SK-N-SH treated with all-trans-retinoic acid at 6 μM for 48 hours (cell line): Measurements from ENCODE around the gene SLC13A2.

Source experiments
- ATAC-seq: fragments of 200-7000 bp; cut with Tn5 transposase; 3 replicates; pipeline ENCODE4 v1.9.1; 2020; ENCODE audit warnings: mild to moderate bottlenecking, moderate library complexity
- ARNTL ChIP-seq: fragments of 450-650 bp; formaldehyde crosslinking; IDR thresholded peaks from 2 replicates; pipeline ENCODE4 v1.5.0; 2020; ENCODE audit warnings: low read depth, mild to moderate bottlenecking, moderate library complexity, borderline replicate concordance
- CSDC2 ChIP-seq: fragments of 250-450 bp; sonication (Bioruptor Pico); IDR thresholded peaks from 2 replicates; pipeline ENCODE4 v1.5.0; 2020; ENCODE audit warnings: mild to moderate bottlenecking, moderate library complexity
- ESRRG ChIP-seq: fragments of 250-450 bp; sonication (Bioruptor Pico); IDR thresholded peaks from 2 replicates; pipeline ENCODE4 v1.6.1; 2021; ENCODE audit warnings: mild to moderate bottlenecking
- PPARA ChIP-seq: fragments of 250-450 bp; sonication (Bioruptor Pico); IDR thresholded peaks from 2 replicates; pipeline ENCODE4 v1.5.0; 2020; ENCODE audit warnings: mild to moderate bottlenecking, borderline replicate concordance
- SNAI2 ChIP-seq: fragments of 250-450 bp; sonication (Bioruptor Pico); IDR thresholded peaks from 2 replicates; pipeline ENCODE4 v1.5.0; 2020; ENCODE audit warnings: mild to moderate bottlenecking, moderate library complexity
- TCF4 ChIP-seq: fragments of 250-450 bp; sonication (Bioruptor Pico); IDR thresholded peaks from 2 replicates; pipeline ENCODE4 v1.8.0; 2021; ENCODE audit warnings: mild to moderate bottlenecking, moderate library complexity, borderline replicate concordance
- TOX ChIP-seq: fragments of 250-450 bp; sonication (Bioruptor Pico); IDR thresholded peaks from 2 replicates; pipeline ENCODE4 v1.8.0; 2021; ENCODE audit warnings: mild to moderate bottlenecking, moderate library complexity, borderline replicate concordance
- ZC3H10 ChIP-seq: fragments of 250-450 bp; sonication (Bioruptor Pico); IDR thresholded peaks from 2 replicates; pipeline ENCODE4 v1.5.1; 2021; ENCODE audit warnings: mild to moderate bottlenecking, moderate library complexity
- ZFP3 ChIP-seq: fragments of 250-450 bp; sonication (Bioruptor Pico); IDR thresholded peaks from 2 replicates; pipeline ENCODE4 v1.5.0; 2020; ENCODE audit warnings: mild to moderate bottlenecking, moderate library complexity
- ZFP30 ChIP-seq: fragments of 450-650 bp; formaldehyde crosslinking; IDR thresholded peaks from 2 replicates; pipeline ENCODE4 v1.5.0; 2022; ENCODE audit warnings: mild to moderate bottlenecking, moderate library complexity
- ZNF565 ChIP-seq: fragments of 450-650 bp; formaldehyde crosslinking; conservative IDR thresholded peaks from 2 replicates; pipeline ENCODE4 v1.5.0; 2020; ENCODE audit warnings: low read depth, mild to moderate bottlenecking, moderate library complexity
- ZNF8 ChIP-seq: fragments of 450-650 bp; formaldehyde crosslinking; IDR thresholded peaks from 2 replicates; pipeline ENCODE4 v1.5.0; 2020; ENCODE audit warnings: mild to moderate bottlenecking, moderate library complexity
- TF ChIP-seq, protein P1 (sequence below): fragments of 250-450 bp; sonication (Bioruptor Pico); IDR thresholded peaks from 2 replicates; pipeline ENCODE4 v1.8.0; 2020; ENCODE audit warnings: mild to moderate bottlenecking, moderate library complexity, borderline replicate concordance
- TF ChIP-seq, protein P2 (sequence below): fragments of 250-450 bp; sonication (Bioruptor Pico); IDR thresholded peaks from 2 replicates; pipeline ENCODE4 v1.8.0; 2021; ENCODE audit warnings: low read depth, mild to moderate bottlenecking, moderate library complexity, borderline replicate concordance
- TF ChIP-seq, protein P3 (sequence below): fragments of 250-450 bp; sonication (Bioruptor Pico); IDR thresholded peaks from 2 replicates; pipeline ENCODE4 v1.5.1; 2021; ENCODE audit warnings: mild to moderate bottlenecking, moderate library complexity
- TF ChIP-seq, protein P4 (sequence below): fragments of 250-450 bp; sonication (Bioruptor Pico); IDR thresholded peaks from 2 replicates; pipeline ENCODE4 v1.5.1; 2020; ENCODE audit warnings: low read depth, mild to moderate bottlenecking, moderate library complexity
- TF ChIP-seq, protein P5 (sequence below): fragments of 250-450 bp; sonication (Bioruptor Pico); IDR thresholded peaks from 2 replicates; pipeline ENCODE4 v1.5.0; 2020; ENCODE audit warnings: mild to moderate bottlenecking, moderate library complexity

The SLC13A2 gene

GRCh38 chr17:28494445-28495188, 21.2 kb downstream of the SLC13A2 start:
- TF ChIP-seq TCF4 (CRISPR knock-in tag) = no peak
- no peak for TF ChIP-seq TOX (CRISPR knock-in tag)
- TF ChIP-seq ZNF565 (CRISPR knock-in tag) = no peak
- no peak for TF ChIP-seq ZNF8 (CRISPR knock-in tag)
- no peak for TF ChIP-seq ZFP3 (CRISPR knock-in tag)
- no peak for TF ChIP-seq ESRRG (CRISPR knock-in tag)
- TF ChIP-seq ARNTL (CRISPR knock-in tag) = no peak
- TF ChIP-seq, protein P1, sequence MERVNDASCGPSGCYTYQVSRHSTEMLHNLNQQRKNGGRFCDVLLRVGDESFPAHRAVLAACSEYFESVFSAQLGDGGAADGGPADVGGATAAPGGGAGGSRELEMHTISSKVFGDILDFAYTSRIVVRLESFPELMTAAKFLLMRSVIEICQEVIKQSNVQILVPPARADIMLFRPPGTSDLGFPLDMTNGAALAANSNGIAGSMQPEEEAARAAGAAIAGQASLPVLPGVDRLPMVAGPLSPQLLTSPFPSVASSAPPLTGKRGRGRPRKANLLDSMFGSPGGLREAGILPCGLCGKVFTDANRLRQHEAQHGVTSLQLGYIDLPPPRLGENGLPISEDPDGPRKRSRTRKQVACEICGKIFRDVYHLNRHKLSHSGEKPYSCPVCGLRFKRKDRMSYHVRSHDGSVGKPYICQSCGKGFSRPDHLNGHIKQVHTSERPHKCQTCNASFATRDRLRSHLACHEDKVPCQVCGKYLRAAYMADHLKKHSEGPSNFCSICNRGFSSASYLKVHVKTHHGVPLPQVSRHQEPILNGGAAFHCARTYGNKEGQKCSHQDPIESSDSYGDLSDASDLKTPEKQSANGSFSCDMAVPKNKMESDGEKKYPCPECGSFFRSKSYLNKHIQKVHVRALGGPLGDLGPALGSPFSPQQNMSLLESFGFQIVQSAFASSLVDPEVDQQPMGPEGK (CRISPR knock-in tag) = no peak
- TF ChIP-seq, protein P2, sequence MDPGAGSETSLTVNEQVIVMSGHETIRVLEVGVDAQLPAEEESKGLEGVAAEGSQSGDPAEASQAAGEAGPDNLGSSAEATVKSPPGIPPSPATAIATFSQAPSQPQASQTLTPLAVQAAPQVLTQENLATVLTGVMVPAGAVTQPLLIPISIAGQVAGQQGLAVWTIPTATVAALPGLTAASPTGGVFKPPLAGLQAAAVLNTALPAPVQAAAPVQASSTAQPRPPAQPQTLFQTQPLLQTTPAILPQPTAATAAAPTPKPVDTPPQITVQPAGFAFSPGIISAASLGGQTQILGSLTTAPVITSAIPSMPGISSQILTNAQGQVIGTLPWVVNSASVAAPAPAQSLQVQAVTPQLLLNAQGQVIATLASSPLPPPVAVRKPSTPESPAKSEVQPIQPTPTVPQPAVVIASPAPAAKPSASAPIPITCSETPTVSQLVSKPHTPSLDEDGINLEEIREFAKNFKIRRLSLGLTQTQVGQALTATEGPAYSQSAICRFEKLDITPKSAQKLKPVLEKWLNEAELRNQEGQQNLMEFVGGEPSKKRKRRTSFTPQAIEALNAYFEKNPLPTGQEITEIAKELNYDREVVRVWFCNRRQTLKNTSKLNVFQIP = no peak
- no peak for TF ChIP-seq ZFP30
- no peak for TF ChIP-seq CSDC2
- TF ChIP-seq, protein P3, sequence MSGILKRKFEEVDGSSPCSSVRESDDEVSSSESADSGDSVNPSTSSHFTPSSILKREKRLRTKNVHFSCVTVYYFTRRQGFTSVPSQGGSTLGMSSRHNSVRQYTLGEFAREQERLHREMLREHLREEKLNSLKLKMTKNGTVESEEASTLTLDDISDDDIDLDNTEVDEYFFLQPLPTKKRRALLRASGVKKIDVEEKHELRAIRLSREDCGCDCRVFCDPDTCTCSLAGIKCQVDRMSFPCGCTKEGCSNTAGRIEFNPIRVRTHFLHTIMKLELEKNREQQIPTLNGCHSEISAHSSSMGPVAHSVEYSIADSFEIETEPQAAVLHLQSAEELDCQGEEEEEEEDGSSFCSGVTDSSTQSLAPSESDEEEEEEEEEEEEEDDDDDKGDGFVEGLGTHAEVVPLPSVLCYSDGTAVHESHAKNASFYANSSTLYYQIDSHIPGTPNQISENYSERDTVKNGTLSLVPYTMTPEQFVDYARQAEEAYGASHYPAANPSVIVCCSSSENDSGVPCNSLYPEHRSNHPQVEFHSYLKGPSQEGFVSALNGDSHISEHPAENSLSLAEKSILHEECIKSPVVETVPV (CRISPR knock-in tag) = no peak
- TF ChIP-seq, protein P4, sequence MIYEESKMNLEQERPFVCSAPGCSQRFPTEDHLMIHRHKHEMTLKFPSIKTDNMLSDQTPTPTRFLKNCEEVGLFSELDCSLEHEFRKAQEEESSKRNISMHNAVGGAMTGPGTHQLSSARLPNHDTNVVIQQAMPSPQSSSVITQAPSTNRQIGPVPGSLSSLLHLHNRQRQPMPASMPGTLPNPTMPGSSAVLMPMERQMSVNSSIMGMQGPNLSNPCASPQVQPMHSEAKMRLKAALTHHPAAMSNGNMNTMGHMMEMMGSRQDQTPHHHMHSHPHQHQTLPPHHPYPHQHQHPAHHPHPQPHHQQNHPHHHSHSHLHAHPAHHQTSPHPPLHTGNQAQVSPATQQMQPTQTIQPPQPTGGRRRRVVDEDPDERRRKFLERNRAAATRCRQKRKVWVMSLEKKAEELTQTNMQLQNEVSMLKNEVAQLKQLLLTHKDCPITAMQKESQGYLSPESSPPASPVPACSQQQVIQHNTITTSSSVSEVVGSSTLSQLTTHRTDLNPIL (CRISPR knock-in tag) = no peak
- no peak for TF ChIP-seq SNAI2 (CRISPR knock-in tag)
- peak; percentile 94 for ATAC-seq

- TF ChIP-seq, protein P5, sequence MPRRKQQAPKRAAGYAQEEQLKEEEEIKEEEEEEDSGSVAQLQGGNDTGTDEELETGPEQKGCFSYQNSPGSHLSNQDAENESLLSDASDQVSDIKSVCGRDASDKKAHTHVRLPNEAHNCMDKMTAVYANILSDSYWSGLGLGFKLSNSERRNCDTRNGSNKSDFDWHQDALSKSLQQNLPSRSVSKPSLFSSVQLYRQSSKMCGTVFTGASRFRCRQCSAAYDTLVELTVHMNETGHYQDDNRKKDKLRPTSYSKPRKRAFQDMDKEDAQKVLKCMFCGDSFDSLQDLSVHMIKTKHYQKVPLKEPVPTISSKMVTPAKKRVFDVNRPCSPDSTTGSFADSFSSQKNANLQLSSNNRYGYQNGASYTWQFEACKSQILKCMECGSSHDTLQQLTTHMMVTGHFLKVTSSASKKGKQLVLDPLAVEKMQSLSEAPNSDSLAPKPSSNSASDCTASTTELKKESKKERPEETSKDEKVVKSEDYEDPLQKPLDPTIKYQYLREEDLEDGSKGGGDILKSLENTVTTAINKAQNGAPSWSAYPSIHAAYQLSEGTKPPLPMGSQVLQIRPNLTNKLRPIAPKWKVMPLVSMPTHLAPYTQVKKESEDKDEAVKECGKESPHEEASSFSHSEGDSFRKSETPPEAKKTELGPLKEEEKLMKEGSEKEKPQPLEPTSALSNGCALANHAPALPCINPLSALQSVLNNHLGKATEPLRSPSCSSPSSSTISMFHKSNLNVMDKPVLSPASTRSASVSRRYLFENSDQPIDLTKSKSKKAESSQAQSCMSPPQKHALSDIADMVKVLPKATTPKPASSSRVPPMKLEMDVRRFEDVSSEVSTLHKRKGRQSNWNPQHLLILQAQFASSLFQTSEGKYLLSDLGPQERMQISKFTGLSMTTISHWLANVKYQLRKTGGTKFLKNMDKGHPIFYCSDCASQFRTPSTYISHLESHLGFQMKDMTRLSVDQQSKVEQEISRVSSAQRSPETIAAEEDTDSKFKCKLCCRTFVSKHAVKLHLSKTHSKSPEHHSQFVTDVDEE (CRISPR knock-in tag) = no peak
- TF ChIP-seq ZNF565 (CRISPR knock-in tag) (no peak), ZC3H10 (CRISPR knock-in tag) (no peak)
- no peak for ATAC-seq
Measured at GRCh38 chr17:28495635-28496034, 22.2 kb downstream of the SLC13A2 start.

DNA sequence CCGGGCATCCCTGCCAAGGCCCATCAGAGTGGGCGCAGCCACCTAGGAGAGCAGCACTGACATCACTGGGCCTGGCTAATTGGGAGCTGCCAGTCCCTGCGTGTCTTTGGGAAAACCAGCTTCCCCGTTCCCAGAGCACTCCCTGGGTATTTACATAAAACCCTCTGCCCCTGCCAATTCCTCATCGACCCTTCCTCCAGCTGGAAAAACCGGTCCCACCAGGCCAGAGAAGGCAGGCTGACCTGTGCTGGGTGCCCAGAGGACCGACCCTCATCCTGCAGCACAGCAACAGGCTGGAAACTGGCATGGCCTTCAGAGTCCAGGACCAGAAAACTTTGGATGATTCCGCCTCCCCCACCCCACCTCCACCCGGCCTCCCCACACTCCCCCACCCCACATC, 24.5 kb downstream of the SLC13A2 start:
- ATAC-seq = no peak
- TF ChIP-seq, protein P2 = no peak
- no peak for TF ChIP-seq CSDC2
- no peak for TF ChIP-seq PPARA
- no peak for TF ChIP-seq ZC3H10 (CRISPR knock-in tag)
- no peak for TF ChIP-seq TOX (CRISPR knock-in tag)
